ENCODE data around the gene NOD2. TPM values are rescaled to one million over a fixed set of nuclear protein-coding genes. Genes with fewer than 3 reads are reported as not detected.

Gene NOD2
- total RNA-seq, 2 donors from 2014 or later: 9.4 to 16.6 TPM

GRCh38 chr16:50664270-50664669 is 29.1 kb upstream of the NOD2 start:
- DNase-seq (no peak), ATAC-seq (no peak)
- Mint-ChIP-seq H3K4me1 (peaks cover 27% of the 10 kb centered on the region), H3K4me3 (no peak overlapping the region), H3K27ac (peak overlapping the region; percentile 27), H3K27me3 (no peaks in the 10 kb centered on the region), H3K36me3 (ENCODE audit: low read depth) (peaks cover 3% of the 10 kb centered on the region)
- no peaks in the 10 kb centered on the region for H3K9me3 ChIP-seq (ENCODE audit: control insufficient read depth, low read length, poor library complexity, severe bottlenecking)

DNA sequence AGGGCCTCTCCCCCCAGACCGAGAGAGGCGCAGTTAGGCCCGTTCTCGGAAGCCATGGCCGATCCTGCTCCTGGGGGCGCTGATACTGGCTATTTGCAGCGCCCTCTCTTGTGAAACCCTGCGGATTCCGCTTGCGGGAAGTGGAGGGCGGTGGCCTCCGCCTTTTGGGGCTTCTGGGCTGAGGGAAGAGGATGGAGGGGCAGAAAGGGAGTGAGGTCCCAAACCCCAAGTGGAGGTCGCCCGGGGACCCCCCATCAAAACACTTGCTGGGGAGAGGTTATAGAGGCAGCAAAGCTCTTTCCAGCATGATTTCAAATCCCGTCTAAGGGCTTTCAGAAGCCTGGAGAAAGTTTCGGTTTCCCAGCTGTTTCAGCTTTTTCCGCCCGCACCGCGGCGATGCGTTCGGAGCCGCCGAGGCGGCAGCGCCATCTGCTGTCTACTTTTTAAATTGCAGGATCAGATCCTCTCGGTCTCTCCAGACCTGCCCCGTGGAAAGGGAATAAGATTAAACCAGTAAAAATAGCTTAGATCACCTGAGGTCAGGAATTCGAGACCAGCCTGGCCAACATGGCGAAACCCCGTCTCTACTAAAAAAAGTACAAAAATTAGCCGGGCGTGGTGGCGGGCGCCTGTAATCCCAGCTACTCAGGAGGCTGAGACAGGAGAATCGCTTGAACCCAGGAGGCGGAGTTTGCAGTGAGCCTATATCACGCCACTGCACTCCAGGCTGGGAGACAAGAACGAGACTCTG is 28.1 kb upstream of the NOD2 start:
- peak; percentile 69 for ATAC-seq
- H3K27me3 Mint-ChIP-seq: no peaks in the 10 kb centered on the region
- peaks cover 26% of the 10 kb centered on the region for H3K4me1 Mint-ChIP-seq
- H3K27ac Mint-ChIP-seq: peak overlapping the region; percentile 94
- no peaks in the 10 kb centered on the region for H3K9me3 ChIP-seq (ENCODE audit: control insufficient read depth, low read length, poor library complexity, severe bottlenecking)
- peak; percentile 66 to 87 (median 68) for DNase-seq
- H3K36me3 Mint-ChIP-seq (ENCODE audit: low read depth): peaks cover 3% of the 10 kb centered on the region
- peak overlapping the region; percentile 83 for H3K4me3 Mint-ChIP-seq

GRCh38 chr16:50666658-50667496 is 26.5 kb upstream of the NOD2 start:
- Mint-ChIP-seq H3K27ac (peak overlapping the region; percentile 94), H3K4me1 (peaks cover 32% of the 10 kb centered on the region), H3K27me3 (no peaks in the 10 kb centered on the region), H3K4me3 (peak overlapping the region; percentile 78), H3K36me3 (ENCODE audit: low read depth) (peaks cover 3% of the 10 kb centered on the region)
- H3K9me3 ChIP-seq (ENCODE audit: control insufficient read depth, low read length, poor library complexity, severe bottlenecking): no peaks in the 10 kb centered on the region
- peak; percentile 70 for ATAC-seq
- DNase-seq: no peak

- H3K9me3 ChIP-seq (ENCODE audit: control insufficient read depth, low read length, poor library complexity, severe bottlenecking): no peaks in the 10 kb centered on the region
- H3K27me3 Mint-ChIP-seq: no peaks in the 10 kb centered on the region
- H3K36me3 Mint-ChIP-seq (ENCODE audit: low read depth): peaks cover 5% of the 10 kb centered on the region
- peak overlapping the region; percentile 78 for H3K4me3 Mint-ChIP-seq
- peak overlapping the region; percentile 94 for H3K27ac Mint-ChIP-seq
- peaks cover 32% of the 10 kb centered on the region for H3K4me1 Mint-ChIP-seq
- ATAC-seq: peak; percentile 35
- no peak for DNase-seq
These were observed 25.7 kb upstream of the NOD2 start for GRCh38 chr16:50667497-50668367.

DNA sequence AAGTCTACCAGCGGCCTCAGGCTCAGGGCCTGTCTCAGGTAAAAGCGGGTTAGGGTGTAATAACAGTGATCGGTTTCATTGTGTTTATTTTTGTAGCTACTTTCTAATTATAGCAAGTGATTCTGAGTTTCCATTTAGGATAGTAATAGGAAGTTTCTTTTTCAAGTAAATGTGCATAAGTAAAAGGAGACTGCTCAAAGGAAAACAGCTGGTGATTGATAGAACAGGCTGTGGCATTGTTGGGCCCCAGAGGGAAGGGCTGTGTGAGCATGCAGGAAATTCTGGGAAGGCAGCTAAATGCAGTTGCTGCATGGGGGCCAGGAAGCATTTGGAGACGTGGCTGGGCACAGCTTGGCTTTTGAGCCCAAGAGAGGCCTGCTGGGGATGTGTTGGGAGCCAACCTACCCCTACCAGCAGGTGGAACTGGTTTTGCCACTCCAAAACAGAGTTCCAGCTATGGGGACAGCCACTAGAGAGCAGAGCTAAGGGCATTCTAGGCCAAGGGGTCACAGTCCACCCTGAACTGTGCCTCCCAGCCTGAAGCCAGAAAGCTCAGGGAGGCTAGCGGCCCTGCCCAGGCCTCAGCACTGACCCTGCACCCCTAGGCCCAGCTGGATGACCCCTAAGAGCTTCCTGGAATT is 24.9 kb upstream of the NOD2 start:
- H3K4me3 Mint-ChIP-seq: peak overlapping the region; percentile 31
- DNase-seq: no peak

GRCh38 chr16:50669741-50670140 is 23.7 kb upstream of the NOD2 start:
- Mint-ChIP-seq H3K4me3 (no peak overlapping the region), H3K4me1 (peaks cover 30% of the 10 kb centered on the region), H3K36me3 (ENCODE audit: low read depth) (peaks cover 8% of the 10 kb centered on the region), H3K27me3 (no peaks in the 10 kb centered on the region), H3K27ac (peak overlapping the region; percentile 94)
- no peaks in the 10 kb centered on the region for H3K9me3 ChIP-seq (ENCODE audit: control insufficient read depth, low read length, poor library complexity, severe bottlenecking)
- ATAC-seq: no peak
- DNase-seq: no peak

More for the DNA sequence above, 24.9 kb upstream of the NOD2 start:
- no peaks in the 10 kb centered on the region for H3K9me3 ChIP-seq (ENCODE audit: control insufficient read depth, low read length, poor library complexity, severe bottlenecking)
- no peak for ATAC-seq
- peak overlapping the region; percentile 94 for H3K27ac Mint-ChIP-seq
- no peaks in the 10 kb centered on the region for H3K27me3 Mint-ChIP-seq
- H3K4me1 Mint-ChIP-seq: peaks cover 32% of the 10 kb centered on the region
- peaks cover 6% of the 10 kb centered on the region for H3K36me3 Mint-ChIP-seq (ENCODE audit: low read depth)

- no peak for ATAC-seq
- Mint-ChIP-seq H3K4me1 (peaks cover 24% of the 10 kb centered on the region), H3K27me3 (no peaks in the 10 kb centered on the region), H3K4me3 (no peak overlapping the region), H3K27ac (peak overlapping the region; percentile 66), H3K36me3 (ENCODE audit: low read depth) (peaks cover 11% of the 10 kb centered on the region)
- no peak for DNase-seq
- H3K9me3 ChIP-seq (ENCODE audit: control insufficient read depth, low read length, poor library complexity, severe bottlenecking): no peaks in the 10 kb centered on the region
These were observed 22.9 kb upstream of the NOD2 start for GRCh38 chr16:50670476-50670875.

DNA sequence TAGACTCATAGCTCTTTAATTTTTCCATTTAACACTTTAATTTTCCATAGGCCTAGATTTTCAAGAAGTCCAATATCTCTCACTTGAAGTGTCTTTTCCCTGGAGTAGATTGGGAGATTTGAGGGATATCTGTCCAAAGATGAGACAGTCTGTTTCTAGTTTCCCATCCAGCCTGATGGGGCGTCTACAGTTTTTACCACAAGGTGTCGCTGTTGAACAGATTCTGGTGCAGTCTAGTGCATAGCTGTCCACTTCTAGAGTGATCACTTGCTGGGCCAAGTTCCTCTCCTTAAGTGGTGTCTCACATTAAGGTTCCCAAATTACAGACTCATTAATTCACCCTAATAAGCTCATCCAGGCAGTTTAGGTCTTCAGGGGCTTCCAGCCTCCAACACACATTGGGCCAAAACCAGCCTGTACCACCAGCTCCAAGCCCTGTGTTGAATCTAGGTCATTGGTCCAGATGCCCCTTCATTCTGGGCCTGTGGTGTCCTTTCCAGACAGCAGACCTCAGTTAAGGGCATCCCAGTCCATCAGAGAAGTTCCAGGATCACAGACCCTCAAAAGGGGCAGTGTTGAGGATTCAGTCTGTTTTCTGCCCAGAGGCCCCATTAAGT is 21.7 kb upstream of the NOD2 start:
- H3K9me3 ChIP-seq (ENCODE audit: control insufficient read depth, low read length, poor library complexity, severe bottlenecking): no peaks in the 10 kb centered on the region
- peak; percentile 45 for ATAC-seq
- DNase-seq: peak in 1 of 3 donors; percentile 50
- no peaks in the 10 kb centered on the region for H3K27me3 Mint-ChIP-seq
- H3K4me1 Mint-ChIP-seq: peaks cover 25% of the 10 kb centered on the region
- H3K36me3 Mint-ChIP-seq (ENCODE audit: low read depth): peaks cover 14% of the 10 kb centered on the region
- H3K27ac Mint-ChIP-seq: peak overlapping the region; percentile 83
- H3K4me3 Mint-ChIP-seq: peak overlapping the region; percentile 57

DNA sequence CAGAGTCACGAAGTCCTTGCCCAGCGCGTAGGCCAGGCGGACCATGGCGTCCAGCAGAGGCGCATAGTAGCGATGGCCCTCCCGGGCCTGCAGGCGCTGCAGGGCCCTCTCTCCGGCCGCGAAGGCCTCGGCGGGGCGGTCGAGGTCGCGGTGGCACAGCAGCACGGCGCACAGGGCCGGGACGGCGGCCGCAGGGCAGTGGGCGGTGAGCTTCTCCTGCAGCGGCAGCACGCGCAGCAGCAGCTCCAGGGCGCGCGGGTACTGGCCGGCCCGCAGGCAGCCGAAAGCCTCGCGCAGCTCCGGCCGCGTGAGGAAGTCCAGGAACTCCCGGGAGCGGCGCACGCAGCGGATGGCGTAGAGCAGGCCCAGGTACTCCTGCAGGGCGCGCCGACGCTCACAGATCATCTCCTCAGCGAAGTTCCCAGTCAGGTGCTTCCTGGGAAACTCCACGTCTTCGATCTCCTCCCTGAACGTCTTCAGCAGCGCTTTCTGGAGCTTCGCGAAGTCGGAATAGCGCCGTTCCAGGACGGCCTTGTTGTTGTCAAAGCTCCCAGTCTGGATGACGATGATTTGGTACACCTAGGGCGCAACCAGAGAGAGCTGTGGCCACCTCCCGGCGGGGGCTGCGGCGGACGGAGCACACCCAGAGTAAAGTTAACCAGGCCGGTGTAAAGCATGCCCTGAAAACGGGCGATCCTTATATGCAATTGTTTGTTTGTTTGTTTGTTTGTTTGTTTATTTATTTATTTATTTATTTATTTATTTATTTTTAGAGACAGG is 19.7 kb upstream of the NOD2 start:
- H3K36me3 Mint-ChIP-seq (ENCODE audit: low read depth): peaks cover 21% of the 10 kb centered on the region
- H3K9me3 ChIP-seq (ENCODE audit: control insufficient read depth, low read length, poor library complexity, severe bottlenecking): no peaks in the 10 kb centered on the region
- H3K4me3 Mint-ChIP-seq: no peak overlapping the region
- H3K27ac Mint-ChIP-seq: no peak overlapping the region
- H3K27me3 Mint-ChIP-seq: no peaks in the 10 kb centered on the region
- peaks cover 28% of the 10 kb centered on the region for H3K4me1 Mint-ChIP-seq
- ATAC-seq: no peak
- no peak for DNase-seq

- Mint-ChIP-seq H3K27me3 (no peaks in the 10 kb centered on the region), H3K36me3 (ENCODE audit: low read depth) (peaks cover 24% of the 10 kb centered on the region), H3K4me3 (no peak overlapping the region), H3K4me1 (peaks cover 38% of the 10 kb centered on the region), H3K27ac (no peak overlapping the region)
- DNase-seq (no peak), ATAC-seq (no peak)
- H3K9me3 ChIP-seq (ENCODE audit: control insufficient read depth, low read length, poor library complexity, severe bottlenecking): no peaks in the 10 kb centered on the region
These were observed 18.6 kb upstream of the NOD2 start for GRCh38 chr16:50674831-50675230.

DNA sequence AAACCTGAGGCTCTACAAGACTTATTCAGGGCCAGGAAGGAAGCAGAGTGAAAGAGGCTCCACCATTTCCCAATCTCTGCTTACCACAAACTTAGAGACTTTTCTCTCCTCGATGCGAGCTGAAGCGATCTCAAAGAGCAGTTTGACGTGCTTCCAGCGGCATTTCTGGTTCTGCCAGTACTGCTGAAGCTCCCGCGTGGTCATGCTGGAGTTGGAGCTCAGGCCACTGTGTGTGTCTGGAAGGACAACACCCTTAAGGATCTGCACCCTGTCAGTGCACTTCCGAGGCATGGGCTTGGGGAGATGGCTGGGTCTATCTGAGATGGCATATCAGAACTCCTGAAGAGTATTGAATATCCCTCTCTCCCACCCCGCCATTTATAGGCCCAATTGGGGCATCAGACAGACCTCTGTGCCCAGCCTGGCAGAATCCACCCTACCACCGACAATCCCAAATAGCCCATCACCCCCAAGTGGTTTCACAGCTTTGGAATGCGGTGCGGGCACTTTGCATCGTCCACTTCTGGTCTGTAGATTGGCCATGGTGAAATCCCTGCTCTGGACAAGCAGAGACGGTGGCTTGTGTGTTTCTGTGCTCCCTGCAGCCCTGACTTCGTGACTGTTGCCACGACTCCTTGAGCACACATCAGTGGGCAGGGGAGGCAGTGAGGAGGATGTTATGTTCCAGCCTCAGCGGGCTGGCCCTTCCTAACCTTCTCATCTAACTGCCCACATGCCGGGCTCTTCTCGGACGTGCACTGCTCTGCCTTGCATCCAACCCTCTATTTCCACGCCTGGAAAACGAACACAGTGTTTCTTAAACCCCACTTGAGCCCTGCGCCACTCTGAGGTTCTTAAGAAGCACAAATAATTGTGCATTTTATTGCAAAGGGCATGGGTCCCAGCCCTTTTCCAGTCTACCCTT is 17.5 kb upstream of the NOD2 start:
- Mint-ChIP-seq H3K27me3 (no peaks in the 10 kb centered on the region), H3K4me1 (peaks cover 44% of the 10 kb centered on the region), H3K36me3 (ENCODE audit: low read depth) (peaks cover 24% of the 10 kb centered on the region), H3K27ac (peak overlapping the region; percentile 99), H3K4me3 (peak overlapping the region; percentile 19)
- H3K9me3 ChIP-seq (ENCODE audit: control insufficient read depth, low read length, poor library complexity, severe bottlenecking): no peaks in the 10 kb centered on the region
- DNase-seq (no peak), ATAC-seq (no peak)
